ENCODE data around the gene DYNC2I2. TPM values are rescaled to one million over a fixed set of nuclear protein-coding genes. Genes with fewer than 3 reads are reported as not detected.

Gene DYNC2I2
- total RNA-seq, 1 experiment from 2014 or later: 71.1 TPM

DNA sequence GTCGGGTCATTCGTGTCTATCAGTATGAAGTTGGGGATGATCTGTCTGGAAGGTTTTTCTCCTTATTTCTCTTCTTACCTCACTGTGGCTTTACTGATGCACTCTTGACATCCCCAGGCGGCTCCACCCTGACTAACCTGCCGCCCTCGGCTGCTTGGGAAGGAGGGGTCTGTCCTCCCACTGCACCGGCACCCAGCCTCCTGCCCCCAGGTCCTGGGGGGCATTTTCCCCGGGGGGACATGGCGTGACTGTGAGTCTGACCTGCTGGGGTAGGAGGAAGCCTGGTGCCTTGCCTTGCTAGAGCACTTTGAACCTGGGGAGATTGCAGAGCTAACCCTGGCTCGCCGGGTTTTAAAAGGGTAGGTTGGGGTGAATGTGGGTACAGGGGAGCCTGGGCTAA lies 27.5 kb downstream of the DYNC2I2 start:
- Mint-ChIP-seq H3K4me1 (no peaks in the 10 kb centered on the region), H3K9me3 (no peaks in the 10 kb centered on the region), H3K36me3 (peaks cover 59% of the 10 kb centered on the region), H3K4me3 (no peak overlapping the region), H3K27me3 (ENCODE audit: low read depth) (no peaks in the 10 kb centered on the region), H3K27ac (peak overlapping the region; percentile 63; the same call in 1 of the 2 replicates)
- ChIA-PET POLR2A (no interaction called here), CTCF (no interaction called here)
- DNase-seq (ENCODE audit: low spot score) (no peak), ATAC-seq (no peak)
- no peak for TF ChIP-seq ZNF671 (CRISPR knock-in tag; IDR thresholded peaks at IDR 0.05)
- no peak for TF ChIP-seq CREM (CRISPR knock-in tag; IDR thresholded peaks at IDR 0.05)
- TF ChIP-seq ZNF121 (CRISPR knock-in tag; IDR thresholded peaks at IDR 0.05): no peak
- TF ChIP-seq, protein P1, sequence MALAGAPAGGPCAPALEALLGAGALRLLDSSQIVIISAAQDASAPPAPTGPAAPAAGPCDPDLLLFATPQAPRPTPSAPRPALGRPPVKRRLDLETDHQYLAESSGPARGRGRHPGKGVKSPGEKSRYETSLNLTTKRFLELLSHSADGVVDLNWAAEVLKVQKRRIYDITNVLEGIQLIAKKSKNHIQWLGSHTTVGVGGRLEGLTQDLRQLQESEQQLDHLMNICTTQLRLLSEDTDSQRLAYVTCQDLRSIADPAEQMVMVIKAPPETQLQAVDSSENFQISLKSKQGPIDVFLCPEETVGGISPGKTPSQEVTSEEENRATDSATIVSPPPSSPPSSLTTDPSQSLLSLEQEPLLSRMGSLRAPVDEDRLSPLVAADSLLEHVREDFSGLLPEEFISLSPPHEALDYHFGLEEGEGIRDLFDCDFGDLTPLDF (CRISPR knock-in tag; IDR thresholded peaks at IDR 0.05): no peak
- no peak for TF ChIP-seq OVOL2 (CRISPR knock-in tag; IDR thresholded peaks at IDR 0.05; ENCODE audit: borderline replicate concordance)
- TF ChIP-seq ZNF138 (CRISPR knock-in tag; conservative IDR thresholded peaks at IDR 0.05): no peak
- TF ChIP-seq FOXP1 (CRISPR knock-in tag; IDR thresholded peaks at IDR 0.05; ENCODE audit: borderline replicate concordance): no peak
- TF ChIP-seq CREB1 (CRISPR knock-in tag; IDR thresholded peaks at IDR 0.05): no peak
- TF ChIP-seq EMX1 (CRISPR knock-in tag; IDR thresholded peaks at IDR 0.05): no peak
- no peak for TF ChIP-seq SMAD4 (CRISPR knock-in tag; IDR thresholded peaks at IDR 0.05)
- no peak for TF ChIP-seq ZNF232 (CRISPR knock-in tag; IDR thresholded peaks at IDR 0.05)

DNA sequence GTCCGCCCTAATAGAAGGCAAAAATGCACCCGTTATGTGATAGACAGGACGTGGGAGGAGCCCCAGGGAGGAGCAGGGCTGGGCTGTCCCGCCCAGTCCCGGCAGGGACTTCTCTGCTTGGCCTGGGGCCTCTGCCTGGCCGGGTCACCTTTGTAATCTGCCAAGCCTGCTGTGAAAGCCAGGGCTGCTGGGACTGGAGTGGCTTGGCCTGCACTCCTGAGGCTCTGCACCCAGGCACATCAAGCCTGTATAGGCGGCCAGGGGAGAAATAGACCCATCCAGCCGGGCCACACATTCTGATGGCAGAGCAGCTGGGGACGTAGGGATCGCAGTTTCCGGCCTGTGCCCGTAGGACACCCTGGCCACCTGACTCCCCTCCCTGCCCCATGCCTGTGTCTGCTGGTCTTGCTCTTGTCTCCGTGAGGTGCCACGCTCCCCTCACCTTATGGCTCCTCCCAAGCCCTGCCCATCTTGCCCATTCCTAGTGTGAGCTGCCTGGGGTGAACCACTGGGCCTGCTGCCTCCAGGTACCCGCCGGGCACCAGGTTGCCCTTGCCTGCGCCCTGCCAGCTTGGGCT lies 28.1 kb downstream of the DYNC2I2 start:
- TF ChIP-seq ZNF121 (CRISPR knock-in tag; IDR thresholded peaks at IDR 0.05) (0 out of 2 replicates have a peak, but pooled peaks have one; percentile 2), SMAD3 (CRISPR knock-in tag; IDR thresholded peaks at IDR 0.05; ENCODE audit: borderline replicate concordance) (no peak), ESRRA (CRISPR knock-in tag; IDR thresholded peaks at IDR 0.05; ENCODE audit: borderline replicate concordance) (no peak), NR1H2 (CRISPR knock-in tag; IDR thresholded peaks at IDR 0.05) (no peak)
- H3K9me3 Mint-ChIP-seq: no peaks in the 10 kb centered on the region
- peak overlapping the region; percentile 63; the same call in 1 of the 2 replicates for H3K27ac Mint-ChIP-seq
- H3K36me3 Mint-ChIP-seq: peaks cover 55% of the 10 kb centered on the region
- no peak overlapping the region for H3K4me3 Mint-ChIP-seq
- no peaks in the 10 kb centered on the region for H3K4me1 Mint-ChIP-seq
- DNase-seq (ENCODE audit: low spot score) (no peak), ATAC-seq (peak; percentile 43)
- ChIA-PET POLR2A (no interaction called here), CTCF (no interaction called here)
- no peaks in the 10 kb centered on the region for H3K27me3 Mint-ChIP-seq (ENCODE audit: low read depth)

GRCh38 chr9:128627906-128628305 lies 28.7 kb downstream of the DYNC2I2 start:
- ATAC-seq (peak; percentile 19), DNase-seq (ENCODE audit: low spot score) (no peak)
- H3K27me3 Mint-ChIP-seq (ENCODE audit: low read depth): no peaks in the 10 kb centered on the region
- no peaks in the 10 kb centered on the region for H3K9me3 Mint-ChIP-seq
- ChIA-PET POLR2A (interaction anchor here (0.5 kb wide), 1 partner anchor 358 kb away, joined by 4 read pairs; no protein-coding TSS in a partner anchor), CTCF (no interaction called here)
- H3K4me3 Mint-ChIP-seq: no peak overlapping the region
- H3K27ac Mint-ChIP-seq: no peak overlapping the region
- peaks cover 50% of the 10 kb centered on the region for H3K36me3 Mint-ChIP-seq
- H3K4me1 Mint-ChIP-seq: no peaks in the 10 kb centered on the region
- TF ChIP-seq KAT7 (CRISPR knock-in tag; IDR thresholded peaks at IDR 0.05; ENCODE audit: borderline replicate concordance) (no peak), ARID4B (CRISPR knock-in tag; IDR thresholded peaks at IDR 0.05; ENCODE audit: borderline replicate concordance) (no peak), OVOL2 (CRISPR knock-in tag; IDR thresholded peaks at IDR 0.05; ENCODE audit: borderline replicate concordance) (no peak), TCF7 (CRISPR knock-in tag; IDR thresholded peaks at IDR 0.05; ENCODE audit: low read depth) (no peak), SP1 (CRISPR knock-in tag; conservative IDR thresholded peaks at IDR 0.05) (no peak)
- TF ChIP-seq, protein P2, sequence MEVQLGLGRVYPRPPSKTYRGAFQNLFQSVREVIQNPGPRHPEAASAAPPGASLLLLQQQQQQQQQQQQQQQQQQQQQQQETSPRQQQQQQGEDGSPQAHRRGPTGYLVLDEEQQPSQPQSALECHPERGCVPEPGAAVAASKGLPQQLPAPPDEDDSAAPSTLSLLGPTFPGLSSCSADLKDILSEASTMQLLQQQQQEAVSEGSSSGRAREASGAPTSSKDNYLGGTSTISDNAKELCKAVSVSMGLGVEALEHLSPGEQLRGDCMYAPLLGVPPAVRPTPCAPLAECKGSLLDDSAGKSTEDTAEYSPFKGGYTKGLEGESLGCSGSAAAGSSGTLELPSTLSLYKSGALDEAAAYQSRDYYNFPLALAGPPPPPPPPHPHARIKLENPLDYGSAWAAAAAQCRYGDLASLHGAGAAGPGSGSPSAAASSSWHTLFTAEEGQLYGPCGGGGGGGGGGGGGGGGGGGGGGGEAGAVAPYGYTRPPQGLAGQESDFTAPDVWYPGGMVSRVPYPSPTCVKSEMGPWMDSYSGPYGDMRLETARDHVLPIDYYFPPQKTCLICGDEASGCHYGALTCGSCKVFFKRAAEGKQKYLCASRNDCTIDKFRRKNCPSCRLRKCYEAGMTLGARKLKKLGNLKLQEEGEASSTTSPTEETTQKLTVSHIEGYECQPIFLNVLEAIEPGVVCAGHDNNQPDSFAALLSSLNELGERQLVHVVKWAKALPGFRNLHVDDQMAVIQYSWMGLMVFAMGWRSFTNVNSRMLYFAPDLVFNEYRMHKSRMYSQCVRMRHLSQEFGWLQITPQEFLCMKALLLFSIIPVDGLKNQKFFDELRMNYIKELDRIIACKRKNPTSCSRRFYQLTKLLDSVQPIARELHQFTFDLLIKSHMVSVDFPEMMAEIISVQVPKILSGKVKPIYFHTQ (CRISPR knock-in tag; IDR thresholded peaks at IDR 0.05): no peak
- TF ChIP-seq, protein P3, sequence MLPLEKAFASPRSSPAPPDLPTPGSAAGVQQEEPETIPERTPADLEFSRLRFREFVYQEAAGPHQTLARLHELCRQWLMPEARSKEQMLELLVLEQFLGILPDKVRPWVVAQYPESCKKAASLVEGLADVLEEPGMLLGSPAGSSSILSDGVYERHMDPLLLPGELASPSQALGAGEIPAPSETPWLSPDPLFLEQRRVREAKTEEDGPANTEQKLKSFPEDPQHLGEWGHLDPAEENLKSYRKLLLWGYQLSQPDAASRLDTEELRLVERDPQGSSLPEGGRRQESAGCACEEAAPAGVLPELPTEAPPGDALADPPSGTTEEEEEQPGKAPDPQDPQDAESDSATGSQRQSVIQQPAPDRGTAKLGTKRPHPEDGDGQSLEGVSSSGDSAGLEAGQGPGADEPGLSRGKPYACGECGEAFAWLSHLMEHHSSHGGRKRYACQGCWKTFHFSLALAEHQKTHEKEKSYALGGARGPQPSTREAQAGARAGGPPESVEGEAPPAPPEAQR (CRISPR knock-in tag; IDR thresholded peaks at IDR 0.05): no peak

All from WTC11 (cell line).